Measurements from ENCODE around the gene NAGS. TPM values are rescaled to one million over a fixed set of nuclear protein-coding genes. Genes with fewer than 3 reads are reported as not detected.
A peak's percentile ranks its signal among the peaks of the same experiment; 100 is the strongest.

NAGS gene
- total RNA-seq, 1 donor from 2014 or later: 6.4 TPM

GRCh38 chr17:43986225-43986981 is 18.0 kb upstream of the NAGS start:
- no peak for TF ChIP-seq CTCF (IDR thresholded peaks at IDR 0.05)
- ATAC-seq (no peak), DNase-seq (no peak)
- H3K27ac ChIP-seq: no peak overlapping the region
- H3K4me1 ChIP-seq: peaks cover 14% of the 10 kb centered on the region
- peaks cover 42% of the 10 kb centered on the region for H3K27me3 ChIP-seq (ENCODE audit: low read depth)
- H3K4me3 ChIP-seq: no peak overlapping the region
- H3K36me3 ChIP-seq: no peaks in the 10 kb centered on the region
- intact Hi-C loops (cut with DNase I): no loop called here
- no peaks in the 10 kb centered on the region for H3K9me3 ChIP-seq

GRCh38 chr17:43987131-43988021 is 17.0 kb upstream of the NAGS start:
- H3K27me3 ChIP-seq (ENCODE audit: low read depth): peaks cover 35% of the 10 kb centered on the region
- peaks cover 14% of the 10 kb centered on the region for H3K4me1 ChIP-seq
- no peak overlapping the region for H3K27ac ChIP-seq
- DNase-seq (no peak), ATAC-seq (no peak)
- H3K36me3 ChIP-seq: no peaks in the 10 kb centered on the region
- no peak overlapping the region for H3K4me3 ChIP-seq
- intact Hi-C loops (cut with DNase I): no loop called here
- TF ChIP-seq CTCF (IDR thresholded peaks at IDR 0.05): no peak
- no peaks in the 10 kb centered on the region for H3K9me3 ChIP-seq

GRCh38 chr17:43988301-43988700 is 16.1 kb upstream of the NAGS start:
- Histone ChIP-seq H3K9me3 (no peaks in the 10 kb centered on the region), H3K36me3 (no peaks in the 10 kb centered on the region), H3K4me1 (peaks cover 12% of the 10 kb centered on the region), H3K27ac (no peak overlapping the region), H3K4me3 (no peak overlapping the region), H3K27me3 (ENCODE audit: low read depth) (peaks cover 26% of the 10 kb centered on the region)
- no peak for TF ChIP-seq CTCF (IDR thresholded peaks at IDR 0.05)
- ATAC-seq (no peak), DNase-seq (no peak)
- intact Hi-C loops (cut with DNase I): no loop called here

- Histone ChIP-seq H3K36me3 (no peaks in the 10 kb centered on the region), H3K27me3 (ENCODE audit: low read depth) (peaks cover 31% of the 10 kb centered on the region), H3K27ac (no peak overlapping the region), H3K9me3 (no peaks in the 10 kb centered on the region), H3K4me3 (no peak overlapping the region), H3K4me1 (peaks cover 9% of the 10 kb centered on the region)
- DNase-seq (peak; percentile 12), ATAC-seq (no peak)
- intact Hi-C loops (cut with DNase I): no loop called here
- no peak for TF ChIP-seq CTCF (IDR thresholded peaks at IDR 0.05)
Observed at GRCh38 chr17:43992641-43993040, 11.8 kb upstream of the NAGS start.

GRCh38 chr17:43994272-43995149 is 9.9 kb upstream of the NAGS start:
- no peaks in the 10 kb centered on the region for H3K9me3 ChIP-seq
- peaks cover 9% of the 10 kb centered on the region for H3K4me1 ChIP-seq
- H3K36me3 ChIP-seq: no peaks in the 10 kb centered on the region
- DNase-seq (peak; percentile 80), ATAC-seq (peak; percentile 78 to 86)
- H3K27me3 ChIP-seq (ENCODE audit: low read depth): peaks cover 31% of the 10 kb centered on the region
- TF ChIP-seq CTCF (IDR thresholded peaks at IDR 0.05): peak; percentile 84
- peak overlapping the region; percentile 17 for H3K4me3 ChIP-seq
- intact Hi-C loops (cut with DNase I): no loop called here
- no peak overlapping the region for H3K27ac ChIP-seq
